ENCODE results near the gene PCNX1. TPM values are rescaled to one million over a fixed set of nuclear protein-coding genes. Genes with fewer than 3 reads are reported as not detected.

Gene PCNX1
- total and polyA plus RNA-seq, 2 donors (not counting 1 experiment from before 2014, with no cell fraction given): 17.0 to 84.5 TPM

DNA sequence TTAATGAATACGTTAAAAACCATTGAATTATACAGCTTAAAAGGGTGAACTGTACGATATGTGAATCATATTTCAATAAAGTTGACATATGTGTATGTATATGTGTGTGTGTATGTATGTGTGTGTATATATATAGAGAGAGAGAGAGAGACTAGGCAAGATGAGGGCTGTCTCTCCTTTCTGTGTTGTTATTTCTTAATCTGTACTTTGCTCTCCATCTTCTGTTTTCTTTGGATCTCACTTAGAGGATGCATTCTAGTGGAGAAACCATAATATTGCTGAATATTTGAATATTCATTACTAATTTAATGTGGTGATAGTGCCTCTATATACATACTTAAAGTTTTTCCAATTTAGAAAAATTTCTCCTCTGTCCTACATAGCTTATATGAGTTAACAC lies 50.5 kb downstream of the PCNX1 start:
- ChIA-PET CTCF (interaction anchor here (1.5 to 8.4 kb wide), 3 partner anchors 11 to 52 kb away, joined by 4 to 62 read pairs (median 5); partner anchors contain the start of gene PCNX1), POLR2A (interaction anchor here (0.6 kb wide), 1 partner anchor 160 kb away, joined by 5 read pairs; no protein-coding TSS in a partner anchor)
- Histone ChIP-seq H3K79me2 (ENCODE audit: control insufficient read depth, insufficient read depth, low read length) (peaks cover 22% of the 10 kb centered on the region), H3K9ac (ENCODE audit: low read length) (no peak overlapping the region), H4K20me1 (ENCODE audit: control insufficient read depth, insufficient read depth, low read length, poor library complexity, severe bottlenecking) (no peaks in the 10 kb centered on the region), H3K27ac (ENCODE audit: low read length in 2 of 2) (no peak overlapping the region), H3K4me1 (ENCODE audit: control insufficient read depth in 2 of 2, insufficient read depth in 2 of 2, low read length in 2 of 2) (no peaks in the 10 kb centered on the region), H3K4me3 (ENCODE audit: control extremely low read depth in 1 of 5, extremely low read depth in 1 of 5, insufficient read depth in 1 of 5, low read depth in 2 of 5, low read length in 4 of 5) (no peak overlapping the region), H2AFZ (ENCODE audit: insufficient read depth, low read depth, low read length, poor library complexity, severe bottlenecking) (no peak overlapping the region), H3K27me3 (replicated peaks in 1 of 4; ENCODE audit: control extremely low read depth in 1 of 4, control insufficient read depth in 3 of 4, insufficient read depth in 4 of 4, low read length in 3 of 4) (no peaks in the 10 kb centered on the region), H3K4me2 (replicated peaks; ENCODE audit: low read depth, low read length, poor library complexity, severe bottlenecking) (no peak overlapping the region), H3K9me3 (ENCODE audit: control extremely low read depth in 1 of 3, control insufficient read depth in 2 of 3, insufficient read depth in 1 of 3, low read length in 2 of 3) (no peaks in the 10 kb centered on the region), H3K36me3 (replicated peaks in 1 of 2; ENCODE audit: control extremely low read depth in 1 of 2, control insufficient read depth in 1 of 2, extremely low read depth in 1 of 2, insufficient read depth in 2 of 2, low read length in 1 of 2) (peaks cover 3 to 16% of the 10 kb centered on the region in 2 experiments)
- no peak for TF ChIP-seq EZH2 (IDR thresholded peaks at IDR 0.05; ENCODE audit: borderline replicate concordance, insufficient read depth, low read depth, low read length, poor library complexity, severe bottlenecking)
- TF ChIP-seq, protein P1, sequence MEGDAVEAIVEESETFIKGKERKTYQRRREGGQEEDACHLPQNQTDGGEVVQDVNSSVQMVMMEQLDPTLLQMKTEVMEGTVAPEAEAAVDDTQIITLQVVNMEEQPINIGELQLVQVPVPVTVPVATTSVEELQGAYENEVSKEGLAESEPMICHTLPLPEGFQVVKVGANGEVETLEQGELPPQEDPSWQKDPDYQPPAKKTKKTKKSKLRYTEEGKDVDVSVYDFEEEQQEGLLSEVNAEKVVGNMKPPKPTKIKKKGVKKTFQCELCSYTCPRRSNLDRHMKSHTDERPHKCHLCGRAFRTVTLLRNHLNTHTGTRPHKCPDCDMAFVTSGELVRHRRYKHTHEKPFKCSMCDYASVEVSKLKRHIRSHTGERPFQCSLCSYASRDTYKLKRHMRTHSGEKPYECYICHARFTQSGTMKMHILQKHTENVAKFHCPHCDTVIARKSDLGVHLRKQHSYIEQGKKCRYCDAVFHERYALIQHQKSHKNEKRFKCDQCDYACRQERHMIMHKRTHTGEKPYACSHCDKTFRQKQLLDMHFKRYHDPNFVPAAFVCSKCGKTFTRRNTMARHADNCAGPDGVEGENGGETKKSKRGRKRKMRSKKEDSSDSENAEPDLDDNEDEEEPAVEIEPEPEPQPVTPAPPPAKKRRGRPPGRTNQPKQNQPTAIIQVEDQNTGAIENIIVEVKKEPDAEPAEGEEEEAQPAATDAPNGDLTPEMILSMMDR (IDR thresholded peaks at IDR 0.05): no peak
- intact Hi-C loops (cut with micrococcal nuclease): loop anchor here (5.0 kb wide), 1 partner anchor 140 kb away; no protein-coding TSS in a partner anchor
- Mint-ChIP-seq H3K9me3 (ENCODE audit: insufficient read depth) (no peaks in the 10 kb centered on the region), H3K4me3 (no peak overlapping the region), H3K4me1 (peaks cover 4% of the 10 kb centered on the region), H3K27ac (no peak overlapping the region), H3K27me3 (no peaks in the 10 kb centered on the region)
- no peak for DNase-seq
- no peak for ATAC-seq (ENCODE audit: low read depth)
- no CpG with 5 or more reads among the region's 2 CpGs for WGBS (ENCODE audit: insufficient coverage)

DNA sequence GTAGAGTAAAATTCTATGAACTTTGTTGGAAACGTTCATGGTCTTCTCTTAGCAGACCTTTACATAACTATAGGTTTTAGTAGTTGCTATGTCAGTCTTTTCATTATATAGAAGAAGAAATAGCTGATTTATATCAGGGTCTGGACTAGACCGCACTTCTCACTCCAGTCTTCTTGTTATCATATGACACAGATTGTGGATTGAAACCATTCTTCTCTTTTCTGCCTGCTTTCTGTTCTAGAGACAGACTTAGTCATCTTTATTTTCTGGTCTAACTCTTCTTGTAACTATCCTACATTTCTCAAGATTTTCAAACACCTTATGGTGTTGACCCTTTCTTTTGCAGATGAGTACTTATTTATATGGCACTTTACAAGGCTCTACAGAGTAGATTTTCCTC lies 55.7 kb downstream of the PCNX1 start:
- no peaks in the 10 kb centered on the region for H4K20me1 ChIP-seq (ENCODE audit: control insufficient read depth, insufficient read depth, low read length, poor library complexity, severe bottlenecking)
- intact Hi-C loops (cut with micrococcal nuclease): no loop called here
- H3K27me3 ChIP-seq (replicated peaks in 1 of 4; ENCODE audit: control extremely low read depth in 1 of 4, control insufficient read depth in 3 of 4, insufficient read depth in 4 of 4, low read length in 3 of 4): no peaks in the 10 kb centered on the region
- Mint-ChIP-seq H3K27me3 (no peaks in the 10 kb centered on the region), H3K9me3 (ENCODE audit: insufficient read depth) (no peaks in the 10 kb centered on the region), H3K4me3 (no peak overlapping the region), H3K4me1 (no peaks in the 10 kb centered on the region), H3K27ac (no peak overlapping the region)
- H3K9ac ChIP-seq (ENCODE audit: low read length): no peak overlapping the region
- ChIA-PET POLR2A (no interaction called here), CTCF (interaction anchor here (1.0 kb wide), 1 partner anchor 56 kb away, joined by 3 read pairs; the partner anchor contains the start of gene PCNX1)
- H3K79me2 ChIP-seq (ENCODE audit: control insufficient read depth, insufficient read depth, low read length): peaks cover 9% of the 10 kb centered on the region
- ATAC-seq (ENCODE audit: low read depth) (no peak), DNase-seq (no peak)
- no CpG with 5 or more reads among the region's 2 CpGs for WGBS (ENCODE audit: insufficient coverage)
- H3K27ac ChIP-seq (ENCODE audit: low read length in 2 of 2): no peak overlapping the region
- H3K4me1 ChIP-seq (ENCODE audit: control insufficient read depth in 2 of 2, insufficient read depth in 2 of 2, low read length in 2 of 2): no peaks in the 10 kb centered on the region
- H2AFZ ChIP-seq (ENCODE audit: insufficient read depth, low read depth, low read length, poor library complexity, severe bottlenecking): no peak overlapping the region
- H3K9me3 ChIP-seq (ENCODE audit: control extremely low read depth in 1 of 3, control insufficient read depth in 2 of 3, insufficient read depth in 1 of 3, low read length in 2 of 3): no peaks in the 10 kb centered on the region
- H3K36me3 ChIP-seq (replicated peaks in 1 of 2; ENCODE audit: control extremely low read depth in 1 of 2, control insufficient read depth in 1 of 2, extremely low read depth in 1 of 2, insufficient read depth in 2 of 2, low read length in 1 of 2): peaks cover 3 to 29% of the 10 kb centered on the region in 2 experiments
- TF ChIP-seq, protein P1 (IDR thresholded peaks at IDR 0.05): no peak
- H3K4me3 ChIP-seq (ENCODE audit: control extremely low read depth in 1 of 5, extremely low read depth in 1 of 5, insufficient read depth in 1 of 5, low read depth in 2 of 5, low read length in 4 of 5): no peak overlapping the region
- H3K4me2 ChIP-seq (replicated peaks; ENCODE audit: low read depth, low read length, poor library complexity, severe bottlenecking): no peak overlapping the region
